Measurements from ENCODE around the gene TCF7L2. TPM values are rescaled to one million over a fixed set of nuclear protein-coding genes. Genes with fewer than 3 reads are reported as not detected.

The TCF7L2 gene
- total and polyA plus RNA-seq, 9 of the 15 experiments (the other 6 are each of a cell fraction or from before 2014, with no cell fraction given): 0.32 to 2.8 (median 0.92) TPM

GRCh38 chr10:113073549-113074189 is 123.6 kb downstream of the TCF7L2 start (continued):
- TF ChIP-seq ZNF592 (IDR thresholded peaks at IDR 0.05): 0 out of 2 replicates have a peak, but pooled peaks have one; percentile 65
- no peak for TF ChIP-seq NR2C2 (CRISPR knock-in tag; IDR thresholded peaks at IDR 0.05)
- TF ChIP-seq NR2C2 (tag; IDR thresholded peaks at IDR 0.05): peak; percentile 58
- TF ChIP-seq, protein P1, sequence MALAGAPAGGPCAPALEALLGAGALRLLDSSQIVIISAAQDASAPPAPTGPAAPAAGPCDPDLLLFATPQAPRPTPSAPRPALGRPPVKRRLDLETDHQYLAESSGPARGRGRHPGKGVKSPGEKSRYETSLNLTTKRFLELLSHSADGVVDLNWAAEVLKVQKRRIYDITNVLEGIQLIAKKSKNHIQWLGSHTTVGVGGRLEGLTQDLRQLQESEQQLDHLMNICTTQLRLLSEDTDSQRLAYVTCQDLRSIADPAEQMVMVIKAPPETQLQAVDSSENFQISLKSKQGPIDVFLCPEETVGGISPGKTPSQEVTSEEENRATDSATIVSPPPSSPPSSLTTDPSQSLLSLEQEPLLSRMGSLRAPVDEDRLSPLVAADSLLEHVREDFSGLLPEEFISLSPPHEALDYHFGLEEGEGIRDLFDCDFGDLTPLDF (CRISPR knock-in tag; IDR thresholded peaks at IDR 0.05): no peak
- TF ChIP-seq TSC22D4 (tag; IDR thresholded peaks at IDR 0.05): no peak
- TF ChIP-seq, protein P2, sequence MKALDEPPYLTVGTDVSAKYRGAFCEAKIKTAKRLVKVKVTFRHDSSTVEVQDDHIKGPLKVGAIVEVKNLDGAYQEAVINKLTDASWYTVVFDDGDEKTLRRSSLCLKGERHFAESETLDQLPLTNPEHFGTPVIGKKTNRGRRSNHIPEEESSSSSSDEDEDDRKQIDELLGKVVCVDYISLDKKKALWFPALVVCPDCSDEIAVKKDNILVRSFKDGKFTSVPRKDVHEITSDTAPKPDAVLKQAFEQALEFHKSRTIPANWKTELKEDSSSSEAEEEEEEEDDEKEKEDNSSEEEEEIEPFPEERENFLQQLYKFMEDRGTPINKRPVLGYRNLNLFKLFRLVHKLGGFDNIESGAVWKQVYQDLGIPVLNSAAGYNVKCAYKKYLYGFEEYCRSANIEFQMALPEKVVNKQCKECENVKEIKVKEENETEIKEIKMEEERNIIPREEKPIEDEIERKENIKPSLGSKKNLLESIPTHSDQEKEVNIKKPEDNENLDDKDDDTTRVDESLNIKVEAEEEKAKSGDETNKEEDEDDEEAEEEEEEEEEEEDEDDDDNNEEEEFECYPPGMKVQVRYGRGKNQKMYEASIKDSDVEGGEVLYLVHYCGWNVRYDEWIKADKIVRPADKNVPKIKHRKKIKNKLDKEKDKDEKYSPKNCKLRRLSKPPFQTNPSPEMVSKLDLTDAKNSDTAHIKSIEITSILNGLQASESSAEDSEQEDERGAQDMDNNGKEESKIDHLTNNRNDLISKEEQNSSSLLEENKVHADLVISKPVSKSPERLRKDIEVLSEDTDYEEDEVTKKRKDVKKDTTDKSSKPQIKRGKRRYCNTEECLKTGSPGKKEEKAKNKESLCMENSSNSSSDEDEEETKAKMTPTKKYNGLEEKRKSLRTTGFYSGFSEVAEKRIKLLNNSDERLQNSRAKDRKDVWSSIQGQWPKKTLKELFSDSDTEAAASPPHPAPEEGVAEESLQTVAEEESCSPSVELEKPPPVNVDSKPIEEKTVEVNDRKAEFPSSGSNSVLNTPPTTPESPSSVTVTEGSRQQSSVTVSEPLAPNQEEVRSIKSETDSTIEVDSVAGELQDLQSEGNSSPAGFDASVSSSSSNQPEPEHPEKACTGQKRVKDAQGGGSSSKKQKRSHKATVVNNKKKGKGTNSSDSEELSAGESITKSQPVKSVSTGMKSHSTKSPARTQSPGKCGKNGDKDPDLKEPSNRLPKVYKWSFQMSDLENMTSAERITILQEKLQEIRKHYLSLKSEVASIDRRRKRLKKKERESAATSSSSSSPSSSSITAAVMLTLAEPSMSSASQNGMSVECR (CRISPR knock-in tag; IDR thresholded peaks at IDR 0.05): no peak
- TF ChIP-seq ZNF384 (IDR thresholded peaks at IDR 0.05; ENCODE audit: low read depth, low read length): peak; percentile 68
- no peak for TF ChIP-seq TFAM (CRISPR knock-in tag; conservative IDR thresholded peaks at IDR 0.05)
- TF ChIP-seq TCF7 (IDR thresholded peaks at IDR 0.05; ENCODE audit: borderline replicate concordance): no peak
- TF ChIP-seq, protein P3, sequence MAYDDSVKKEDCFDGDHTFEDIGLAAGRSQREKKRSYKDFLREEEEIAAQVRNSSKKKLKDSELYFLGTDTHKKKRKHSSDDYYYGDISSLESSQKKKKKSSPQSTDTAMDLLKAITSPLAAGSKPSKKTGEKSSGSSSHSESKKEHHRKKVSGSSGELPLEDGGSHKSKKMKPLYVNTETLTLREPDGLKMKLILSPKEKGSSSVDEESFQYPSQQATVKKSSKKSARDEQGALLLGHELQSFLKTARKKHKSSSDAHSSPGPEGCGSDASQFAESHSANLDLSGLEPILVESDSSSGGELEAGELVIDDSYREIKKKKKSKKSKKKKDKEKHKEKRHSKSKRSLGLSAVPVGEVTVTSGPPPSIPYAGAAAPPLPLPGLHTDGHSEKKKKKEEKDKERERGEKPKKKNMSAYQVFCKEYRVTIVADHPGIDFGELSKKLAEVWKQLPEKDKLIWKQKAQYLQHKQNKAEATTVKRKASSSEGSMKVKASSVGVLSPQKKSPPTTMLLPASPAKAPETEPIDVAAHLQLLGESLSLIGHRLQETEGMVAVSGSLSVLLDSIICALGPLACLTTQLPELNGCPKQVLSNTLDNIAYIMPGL (CRISPR knock-in tag; IDR thresholded peaks at IDR 0.05): no peak
- TF ChIP-seq PCBP1 (IDR thresholded peaks at IDR 0.05; ENCODE audit: low read depth, low read length, poor library complexity, severe bottlenecking): no peak
- TF ChIP-seq, protein P4, sequence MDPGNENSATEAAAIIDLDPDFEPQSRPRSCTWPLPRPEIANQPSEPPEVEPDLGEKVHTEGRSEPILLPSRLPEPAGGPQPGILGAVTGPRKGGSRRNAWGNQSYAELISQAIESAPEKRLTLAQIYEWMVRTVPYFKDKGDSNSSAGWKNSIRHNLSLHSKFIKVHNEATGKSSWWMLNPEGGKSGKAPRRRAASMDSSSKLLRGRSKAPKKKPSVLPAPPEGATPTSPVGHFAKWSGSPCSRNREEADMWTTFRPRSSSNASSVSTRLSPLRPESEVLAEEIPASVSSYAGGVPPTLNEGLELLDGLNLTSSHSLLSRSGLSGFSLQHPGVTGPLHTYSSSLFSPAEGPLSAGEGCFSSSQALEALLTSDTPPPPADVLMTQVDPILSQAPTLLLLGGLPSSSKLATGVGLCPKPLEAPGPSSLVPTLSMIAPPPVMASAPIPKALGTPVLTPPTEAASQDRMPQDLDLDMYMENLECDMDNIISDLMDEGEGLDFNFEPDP (CRISPR knock-in tag; IDR thresholded peaks at IDR 0.05): no peak
- TF ChIP-seq ARID1B (IDR thresholded peaks at IDR 0.05): peak; percentile 31; the same call in 1 of the 2 replicates
- no peak for TF ChIP-seq ZNF436 (CRISPR knock-in tag; IDR thresholded peaks at IDR 0.05)
